Measurements from ENCODE around the gene LDLRAD3.

Gene LDLRAD3

DNA sequence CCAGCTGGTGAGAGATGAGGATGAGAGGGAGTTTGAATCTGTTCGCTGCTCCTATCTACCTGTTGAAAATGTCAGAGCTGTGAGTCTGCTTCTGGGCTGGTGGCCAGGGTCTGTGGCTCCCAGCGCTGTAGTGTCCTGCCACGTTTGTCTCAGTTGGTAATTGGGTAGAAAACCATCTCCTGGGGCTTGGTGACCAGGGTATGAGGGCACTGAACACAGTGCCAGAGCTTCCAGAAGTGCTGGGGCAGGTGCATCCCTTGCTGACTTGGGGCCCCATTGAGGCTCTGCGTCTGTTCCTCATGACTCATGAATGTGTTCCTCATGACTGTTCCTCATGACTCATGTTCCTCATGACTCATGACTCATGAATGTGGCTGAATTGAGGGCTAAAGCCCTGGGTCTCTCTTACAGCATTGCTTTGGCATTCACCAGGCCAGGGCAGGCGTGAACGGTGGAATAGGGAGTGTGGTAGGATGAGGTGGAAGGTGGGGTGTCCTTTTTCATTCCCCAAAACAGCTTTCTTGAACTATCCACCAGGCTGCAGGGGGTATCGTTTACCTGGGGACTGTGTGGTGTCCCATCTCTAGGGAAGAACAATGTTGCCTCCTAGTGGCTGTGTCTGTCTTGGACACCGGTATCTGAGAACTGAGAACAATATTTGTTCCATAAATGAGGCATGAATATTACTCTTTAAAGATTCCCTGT lies 205.8 kb downstream of the LDLRAD3 start:
- peak; percentile 67 for DNase-seq (ENCODE audit: extremely low read depth, insufficient read length)
- Histone ChIP-seq H3K4me3 (replicated peaks; ENCODE audit: low read depth, low read length) (no peak overlapping the region), H3K27me3 (replicated peaks; ENCODE audit: control insufficient read depth, insufficient read depth, low read length) (no peaks in the 10 kb centered on the region), H3K36me3 (ENCODE audit: control insufficient read depth, insufficient read depth, low read length) (no peaks in the 10 kb centered on the region)
- TF ChIP-seq, protein P1, sequence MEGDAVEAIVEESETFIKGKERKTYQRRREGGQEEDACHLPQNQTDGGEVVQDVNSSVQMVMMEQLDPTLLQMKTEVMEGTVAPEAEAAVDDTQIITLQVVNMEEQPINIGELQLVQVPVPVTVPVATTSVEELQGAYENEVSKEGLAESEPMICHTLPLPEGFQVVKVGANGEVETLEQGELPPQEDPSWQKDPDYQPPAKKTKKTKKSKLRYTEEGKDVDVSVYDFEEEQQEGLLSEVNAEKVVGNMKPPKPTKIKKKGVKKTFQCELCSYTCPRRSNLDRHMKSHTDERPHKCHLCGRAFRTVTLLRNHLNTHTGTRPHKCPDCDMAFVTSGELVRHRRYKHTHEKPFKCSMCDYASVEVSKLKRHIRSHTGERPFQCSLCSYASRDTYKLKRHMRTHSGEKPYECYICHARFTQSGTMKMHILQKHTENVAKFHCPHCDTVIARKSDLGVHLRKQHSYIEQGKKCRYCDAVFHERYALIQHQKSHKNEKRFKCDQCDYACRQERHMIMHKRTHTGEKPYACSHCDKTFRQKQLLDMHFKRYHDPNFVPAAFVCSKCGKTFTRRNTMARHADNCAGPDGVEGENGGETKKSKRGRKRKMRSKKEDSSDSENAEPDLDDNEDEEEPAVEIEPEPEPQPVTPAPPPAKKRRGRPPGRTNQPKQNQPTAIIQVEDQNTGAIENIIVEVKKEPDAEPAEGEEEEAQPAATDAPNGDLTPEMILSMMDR (IDR thresholded peaks at IDR 0.05; ENCODE audit: insufficient read depth, low read length, poor library complexity, severe bottlenecking): peak; percentile 63

DNA sequence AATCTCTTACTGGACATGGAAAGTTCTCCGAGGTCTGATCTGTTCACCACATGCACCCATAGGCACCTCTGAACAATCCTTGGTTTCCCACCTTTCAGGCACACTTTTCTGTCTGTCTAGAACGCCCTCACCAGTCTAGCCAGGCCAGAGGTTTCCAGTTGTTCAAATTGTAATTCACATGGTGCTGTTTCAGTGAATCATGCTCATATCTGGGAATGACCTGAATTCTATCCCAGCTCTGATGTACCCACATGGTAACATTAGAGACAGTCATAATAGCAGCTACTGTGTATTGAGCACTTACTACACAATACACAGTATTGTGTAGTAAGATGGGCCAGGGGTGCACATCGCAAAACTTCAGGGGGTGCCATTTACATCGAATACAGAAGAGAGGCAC lies 207.1 kb downstream of the LDLRAD3 start:
- Histone ChIP-seq H3K4me3 (replicated peaks; ENCODE audit: low read depth, low read length) (no peak overlapping the region), H3K27me3 (replicated peaks; ENCODE audit: control insufficient read depth, insufficient read depth, low read length) (no peaks in the 10 kb centered on the region), H3K36me3 (ENCODE audit: control insufficient read depth, insufficient read depth, low read length) (no peaks in the 10 kb centered on the region)
- DNase-seq (ENCODE audit: extremely low read depth, insufficient read length): no peak
- TF ChIP-seq, protein P1 (IDR thresholded peaks at IDR 0.05; ENCODE audit: insufficient read depth, low read length, poor library complexity, severe bottlenecking): no peak

DNA sequence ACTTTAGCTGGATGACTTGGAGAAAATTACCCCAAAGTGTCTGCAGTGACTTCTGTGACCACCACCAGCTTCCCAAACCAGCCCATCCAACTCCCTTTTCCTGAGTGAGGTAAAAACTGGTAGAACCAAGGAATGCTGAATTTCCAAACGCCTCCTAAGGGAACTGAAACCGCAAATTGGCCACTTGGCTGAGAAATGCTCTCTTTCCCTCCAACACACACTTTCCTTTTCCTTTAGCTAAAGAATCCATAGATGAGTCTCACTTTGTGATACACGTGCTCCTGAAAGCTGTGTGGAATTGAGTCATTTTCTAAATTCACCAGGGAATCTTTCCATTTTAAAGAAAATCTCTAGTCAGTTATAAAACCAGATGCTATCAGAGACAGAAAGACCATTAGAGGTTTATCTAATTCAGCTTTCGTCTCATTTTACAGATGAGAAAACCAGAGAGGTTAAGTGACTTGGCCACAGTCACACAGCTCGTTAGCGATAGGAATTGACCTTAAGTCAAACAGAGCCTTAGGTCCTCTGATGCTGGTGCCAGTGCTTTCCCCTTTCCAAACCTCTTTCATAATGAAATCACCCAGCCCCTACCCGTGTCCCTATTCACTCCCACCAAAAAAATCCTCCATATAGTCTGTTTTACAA lies 208.2 kb downstream of the LDLRAD3 start:
- no peak for DNase-seq (ENCODE audit: extremely low read depth, insufficient read length)
- TF ChIP-seq, protein P1 (IDR thresholded peaks at IDR 0.05; ENCODE audit: insufficient read depth, low read length, poor library complexity, severe bottlenecking): no peak
- no peaks in the 10 kb centered on the region for H3K27me3 ChIP-seq (replicated peaks; ENCODE audit: control insufficient read depth, insufficient read depth, low read length)

DNA sequence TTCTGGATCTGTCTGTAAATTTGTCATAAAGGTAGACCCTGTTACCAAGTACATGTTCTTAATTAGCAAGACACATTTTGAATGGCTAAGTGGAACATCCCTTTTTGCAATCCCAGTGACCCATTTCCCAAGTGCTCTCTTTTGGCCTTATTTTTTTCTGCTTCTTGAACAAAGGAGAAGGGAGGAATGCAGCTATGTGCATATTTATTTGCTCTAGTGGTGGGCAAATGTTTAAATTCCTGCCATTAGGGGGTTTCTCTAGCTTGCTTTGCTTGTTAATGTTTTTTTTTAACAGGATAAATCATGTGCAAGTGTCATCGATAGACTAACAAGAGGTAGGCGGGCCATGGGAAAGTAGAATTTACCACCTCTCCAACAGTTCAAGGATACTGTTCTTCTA lies 209.7 kb downstream of the LDLRAD3 start:
- Histone ChIP-seq H3K36me3 (ENCODE audit: control insufficient read depth, insufficient read depth, low read length) (no peaks in the 10 kb centered on the region), H3K4me3 (replicated peaks; ENCODE audit: low read depth, low read length) (no peak overlapping the region), H3K27me3 (replicated peaks; ENCODE audit: control insufficient read depth, insufficient read depth, low read length) (no peaks in the 10 kb centered on the region)
- TF ChIP-seq, protein P1 (IDR thresholded peaks at IDR 0.05; ENCODE audit: insufficient read depth, low read length, poor library complexity, severe bottlenecking): no peak
- DNase-seq (ENCODE audit: extremely low read depth, insufficient read length): no peak

More for the DNA sequence above, 208.2 kb downstream of the LDLRAD3 start:
- Histone ChIP-seq H3K4me3 (replicated peaks; ENCODE audit: low read depth, low read length) (no peak overlapping the region), H3K36me3 (ENCODE audit: control insufficient read depth, insufficient read depth, low read length) (no peaks in the 10 kb centered on the region)

DNA sequence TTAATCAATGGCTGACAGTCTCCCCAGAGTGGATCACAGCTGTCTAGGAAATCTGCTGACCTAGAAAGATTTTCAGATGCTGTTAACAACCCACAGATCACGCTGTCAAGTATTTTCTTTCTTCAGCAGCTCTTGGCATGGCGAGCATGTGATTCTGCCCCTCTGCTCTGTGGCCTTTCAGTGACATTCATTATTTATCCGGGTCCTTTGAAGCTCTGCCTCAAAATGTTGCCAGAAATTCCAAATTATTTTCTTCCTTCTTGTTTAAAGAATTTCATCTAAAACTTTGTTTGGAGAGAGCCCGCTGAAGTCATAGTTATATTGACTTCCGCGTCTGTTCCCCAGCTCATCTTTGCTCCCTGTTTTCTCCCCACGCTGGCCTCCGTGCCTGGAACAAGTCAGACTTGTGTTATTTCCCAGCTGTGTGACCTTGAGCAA lies 211.3 kb downstream of the LDLRAD3 start:
- H3K36me3 ChIP-seq (ENCODE audit: control insufficient read depth, insufficient read depth, low read length): no peaks in the 10 kb centered on the region
- DNase-seq (ENCODE audit: extremely low read depth, insufficient read length): no peak
- no peak overlapping the region for H3K4me3 ChIP-seq (replicated peaks; ENCODE audit: low read depth, low read length)
- H3K27me3 ChIP-seq (replicated peaks; ENCODE audit: control insufficient read depth, insufficient read depth, low read length): no peaks in the 10 kb centered on the region
- TF ChIP-seq, protein P1 (IDR thresholded peaks at IDR 0.05; ENCODE audit: insufficient read depth, low read length, poor library complexity, severe bottlenecking): no peak

Measured in GM06990 (cell line).